Islet precursor cell (in vitro differentiated cells): ENCODE results near the gene LCN15.
A peak's percentile ranks its signal among the peaks of the same experiment; 100 is the strongest.
"Not testable (repeated sequence)": the region's sequence is repeated elsewhere in the genome, so short reads cannot be mapped to it uniquely, and the experiment has no call there.

Experiments used
- DNase-seq: peaks from one replicate; pipeline ENCODE4 v3.0.0-alpha.2; 2018

Gene LCN15

DNA sequence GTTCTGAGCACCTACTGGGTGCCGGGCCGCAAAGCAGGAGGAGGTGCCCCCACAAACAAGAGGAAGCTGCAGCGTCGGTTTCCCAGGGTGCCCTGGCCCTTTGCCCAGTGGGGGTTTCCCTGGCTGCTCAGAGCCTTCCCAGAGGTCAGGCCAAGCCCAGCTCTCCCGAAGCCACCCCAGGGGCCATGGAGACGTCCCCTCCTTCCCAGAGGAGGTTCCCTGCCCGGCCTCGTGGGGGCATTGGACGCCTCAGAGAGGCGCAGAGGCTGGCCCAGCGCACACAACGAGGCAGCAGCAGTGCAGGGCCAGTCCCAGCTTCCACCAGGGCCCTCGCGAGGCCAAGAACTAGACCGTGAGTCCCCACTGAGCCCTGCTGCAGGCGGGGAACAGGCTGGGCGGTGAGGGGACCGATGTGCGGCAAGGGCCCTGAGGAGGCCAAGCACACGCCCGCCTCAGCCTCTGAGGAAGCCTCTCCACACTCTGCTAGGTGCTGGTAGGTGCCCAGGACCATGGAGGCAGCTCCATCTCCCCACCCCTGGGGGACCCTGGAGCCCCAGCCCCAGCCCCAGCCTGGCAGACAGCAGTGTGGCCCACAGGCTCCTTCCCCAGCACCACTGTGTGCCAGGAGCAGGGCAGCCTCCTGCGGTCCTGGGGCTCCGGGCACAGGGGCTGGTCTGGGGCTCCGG is 45.0 kb downstream of the LCN15 start:
- DNase-seq = no peak

GRCh38 chr9:136718345-136719194 is 45.7 kb downstream of the LCN15 start:
- no peak for DNase-seq

DNA sequence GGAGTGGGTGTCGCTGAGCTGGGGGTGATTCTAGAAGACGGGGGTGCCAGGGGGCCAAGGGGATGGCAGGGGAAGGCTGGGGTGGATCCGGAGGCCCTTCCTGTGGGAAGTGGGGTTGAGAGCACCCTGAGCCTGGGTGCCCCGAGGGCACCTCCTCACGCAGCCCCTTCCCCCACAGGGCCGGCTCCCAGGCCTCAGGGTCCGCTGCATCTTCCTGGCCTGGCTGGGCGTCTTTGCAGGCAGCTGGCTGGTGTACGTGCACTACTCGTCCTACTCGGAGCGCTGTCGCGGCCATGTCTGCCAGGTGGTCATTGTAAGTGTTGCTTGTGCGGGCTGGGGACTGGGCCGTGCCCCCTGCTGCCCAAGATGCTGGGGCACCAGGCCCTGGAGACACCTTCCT is 46.9 kb downstream of the LCN15 start:
- DNase-seq = no peak

- no peak for DNase-seq
These were observed 49.4 kb downstream of the LCN15 start for GRCh38 chr9:136714893-136715274.

- DNase-seq = peak; percentile 47
These were observed 50.0 kb downstream of the LCN15 start for GRCh38 chr9:136714096-136714892.

DNA sequence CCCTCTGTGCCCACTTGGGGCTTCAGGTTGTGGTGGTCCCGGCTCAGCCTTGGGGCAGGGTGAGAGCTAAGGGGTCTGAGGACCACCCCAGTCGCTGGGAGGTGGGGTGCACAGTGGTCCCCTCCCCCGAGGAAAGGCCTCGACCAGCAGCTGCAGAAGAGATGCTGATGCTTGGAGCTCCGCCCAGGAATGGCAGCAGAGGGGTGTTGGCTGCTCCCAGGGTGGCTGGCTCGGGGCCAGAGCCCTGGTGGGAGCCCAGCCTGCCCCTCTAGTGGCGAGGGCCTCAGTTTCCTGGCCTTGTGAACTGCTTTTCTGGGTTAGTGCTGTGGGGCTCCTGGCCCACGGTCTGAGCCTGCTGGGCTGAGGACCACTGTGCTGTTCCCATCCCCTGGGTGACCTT is 50.8 kb downstream of the LCN15 start:
- DNase-seq = peak; percentile 52

GRCh38 chr9:136712690-136713544 is 51.4 kb downstream of the LCN15 start:
- peak; percentile 59 for DNase-seq

DNA sequence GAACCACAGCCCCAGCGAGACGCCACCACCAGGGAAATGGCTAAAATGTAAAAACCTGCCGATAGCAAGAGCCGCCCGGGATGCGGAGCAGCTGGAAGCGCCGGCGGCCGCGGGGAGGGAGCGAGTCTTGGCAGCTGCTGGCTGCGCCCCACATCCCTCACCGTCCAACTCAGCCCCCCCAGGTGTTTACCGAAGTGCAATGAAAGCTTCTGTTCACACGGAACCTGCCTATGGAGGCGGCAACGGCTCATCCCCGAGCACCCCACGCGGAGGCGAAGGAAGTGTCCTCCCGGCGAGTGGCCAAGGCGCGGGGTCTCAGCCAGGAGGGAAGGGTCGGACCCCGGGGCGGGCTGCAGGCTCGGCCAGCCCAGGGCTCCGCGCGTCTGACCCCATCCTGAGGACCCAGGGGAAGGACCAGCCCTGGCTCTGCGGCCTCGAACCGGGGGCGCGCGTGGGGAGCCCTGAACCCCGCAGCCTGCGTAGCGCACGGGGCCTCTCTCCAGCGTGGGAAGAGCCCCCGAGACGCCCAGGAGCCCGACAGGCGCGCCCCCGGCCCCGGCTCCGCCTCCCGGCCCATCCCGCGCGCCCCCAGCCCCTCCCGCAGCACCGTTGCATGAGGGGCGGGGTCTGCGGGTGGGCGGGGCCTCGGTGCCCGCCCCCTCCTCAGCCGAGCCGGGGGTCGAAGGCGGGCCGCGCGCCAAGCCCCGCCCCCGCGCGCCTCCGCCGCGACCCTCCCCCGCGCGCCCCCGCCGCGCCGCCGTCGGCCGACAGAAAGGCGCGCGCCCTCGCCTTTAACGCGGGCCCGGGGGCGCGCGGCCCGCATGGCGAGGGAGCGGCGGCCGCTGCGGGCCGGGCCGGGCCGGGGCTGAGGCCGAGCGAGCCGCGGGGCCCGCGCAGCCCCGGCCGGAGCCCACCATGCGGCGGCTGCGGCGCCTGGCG is 52.3 kb downstream of the LCN15 start, which contains the start of gene DIPK1B:
Gene DIPK1B (plus strand): TSS at position 822 of the 939 bp plus-strand sequence. CDS start 94 bp downstream, at position 916.
- DNase-seq = peak; percentile 73

DNA sequence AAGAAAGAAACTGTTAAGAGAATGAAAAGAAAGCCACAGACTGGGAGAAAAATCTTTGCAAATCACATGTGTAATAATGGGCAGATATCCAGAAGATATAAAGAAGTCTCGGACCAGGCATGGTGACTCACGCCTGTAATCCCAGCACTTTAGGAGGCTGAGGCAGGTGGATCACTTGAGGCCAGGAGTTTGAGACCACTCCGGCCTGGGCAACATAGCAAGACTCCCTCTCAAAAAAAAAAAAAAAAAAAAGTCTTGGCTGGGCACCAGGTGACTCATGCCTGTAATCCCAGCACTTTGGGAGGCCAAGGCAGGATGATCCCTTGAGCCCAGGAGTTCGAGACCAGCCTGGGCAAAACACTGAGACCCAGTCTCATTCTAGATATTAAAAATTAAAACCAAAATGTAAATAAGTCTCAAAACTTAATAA is 53.1 kb downstream of the LCN15 start:
- DNase-seq = not testable (repeated sequence)

- no peak for DNase-seq
These were observed 53.8 kb downstream of the LCN15 start for GRCh38 chr9:136710543-136710942.
